GM12801 (cell line): Measurements from ENCODE around the gene TMC3.

Experiments
- CTCF ChIP-seq: IDR thresholded peaks from one replicate; pipeline ENCODE4 v1.5.1; 2011; ENCODE audit warnings: control low read depth; ENCODE audit not compliant: insufficient read length; ENCODE audit errors: extremely low read depth

Gene TMC3

GRCh38 chr15:81299630-81300273, 74.3 kb downstream of the TMC3 start:
- no peak for TF ChIP-seq CTCF

GRCh38 chr15:81299156-81299555, 74.9 kb downstream of the TMC3 start:
- TF ChIP-seq CTCF, result no peak

GRCh38 chr15:81298611-81299010, 75.4 kb downstream of the TMC3 start:
- TF ChIP-seq CTCF, result no peak

- TF ChIP-seq CTCF, result no peak
Observed at GRCh38 chr15:81297603-81298575, 76.1 kb downstream of the TMC3 start.

- TF ChIP-seq CTCF, result no peak
Observed at GRCh38 chr15:81297147-81297572, 76.9 kb downstream of the TMC3 start.

- no peak for TF ChIP-seq CTCF
Observed at GRCh38 chr15:81296673-81297072, 77.3 kb downstream of the TMC3 start.

- TF ChIP-seq CTCF, result no peak
Observed at GRCh38 chr15:81296186-81296585, 77.8 kb downstream of the TMC3 start.
